ENCODE results near the gene CCNK.

CCNK gene

DNA sequence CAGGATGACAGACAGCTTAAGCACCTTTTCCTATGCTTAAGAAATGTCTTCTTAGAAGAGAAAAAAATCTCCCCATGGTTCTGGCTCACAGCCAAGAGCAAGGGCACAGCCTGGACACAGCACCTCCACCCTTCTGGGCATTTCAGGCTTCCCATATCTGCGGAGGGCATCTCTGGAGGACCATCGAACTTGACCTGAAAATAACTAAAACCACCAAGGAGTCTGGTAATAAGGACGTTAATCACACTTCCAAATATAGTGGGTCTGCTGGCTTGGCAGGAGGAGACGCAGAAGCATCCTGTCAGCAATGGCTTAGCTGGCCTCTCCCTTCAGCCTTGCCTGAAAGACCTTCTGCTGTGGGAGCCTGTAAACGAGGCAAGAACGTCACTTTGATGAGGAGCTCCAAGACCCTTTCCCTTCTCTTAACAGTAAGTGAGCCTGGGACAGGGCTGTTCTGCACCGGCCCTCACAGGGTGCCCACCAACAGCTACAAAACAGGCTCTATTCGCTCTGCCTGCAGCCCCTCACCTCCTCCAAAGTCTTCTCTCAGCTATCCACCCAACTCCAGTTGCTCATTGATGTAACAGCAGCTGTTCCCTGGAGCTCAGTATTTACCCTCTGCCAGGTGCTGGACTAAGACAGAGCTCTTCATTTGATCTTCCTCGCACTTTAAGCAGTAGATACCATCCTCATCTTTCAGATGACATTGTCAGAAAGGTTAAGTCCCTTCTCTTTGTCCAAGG, 13.7 kb upstream of the CCNK start:
- DNase-seq = no peak

GRCh38 chr14:99468081-99468480, 13.1 kb upstream of the CCNK start:
- DNase-seq = no peak

DNA sequence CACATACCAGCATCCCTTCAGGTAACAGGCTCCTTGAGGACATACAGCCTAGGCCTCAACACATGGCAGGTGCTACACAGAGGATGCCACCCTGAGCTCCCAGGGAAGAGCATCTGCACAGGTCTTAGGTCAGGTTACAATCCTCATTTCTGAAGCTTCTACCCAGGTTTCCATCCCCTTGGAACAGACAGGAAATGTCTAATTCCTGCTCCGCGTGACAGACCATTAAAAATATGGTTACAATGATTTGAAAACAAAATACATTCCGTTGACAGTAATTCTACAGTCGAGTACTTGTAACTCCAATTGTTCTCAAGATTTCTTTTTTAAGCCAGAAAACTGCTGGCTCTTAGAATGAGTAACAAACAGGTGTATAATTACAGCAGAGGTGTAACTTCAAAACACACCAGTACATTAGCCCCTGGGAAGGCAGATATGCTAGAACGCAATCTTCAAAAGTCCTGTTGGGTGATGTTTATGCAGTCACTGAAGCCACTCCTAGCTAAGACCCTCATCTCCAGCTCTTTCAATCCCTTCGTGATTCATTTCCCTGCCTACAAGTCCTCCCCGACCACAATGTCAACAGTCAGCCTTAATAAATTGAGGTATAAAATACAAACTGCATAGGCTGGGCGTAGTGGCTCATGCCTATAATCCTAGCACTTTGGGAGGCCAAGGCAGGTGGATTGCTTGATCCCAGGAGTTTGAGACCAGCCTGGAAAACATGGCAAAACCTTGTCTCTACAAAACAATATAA, 12.2 kb upstream of the CCNK start:
- DNase-seq = no peak

DNA sequence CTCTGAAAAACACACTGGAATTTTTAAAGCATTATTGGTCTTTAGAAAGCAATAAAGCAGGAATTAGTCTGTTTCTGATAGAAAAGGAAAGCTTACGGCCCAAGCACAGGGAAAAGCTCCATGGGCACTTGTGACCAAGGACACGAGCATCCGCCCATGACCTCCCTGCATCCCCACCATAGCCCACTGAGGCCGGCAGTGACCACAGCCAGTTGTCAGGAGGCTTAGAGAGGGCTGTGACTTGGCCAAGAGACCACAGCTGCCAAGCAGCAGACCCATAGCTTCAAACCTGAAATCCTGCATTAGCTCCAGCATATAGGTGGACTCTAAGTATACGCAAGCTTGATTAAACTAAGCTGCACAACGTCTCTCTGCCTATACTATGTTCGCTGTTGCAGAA, 9.5 kb upstream of the CCNK start:
- DNase-seq = no peak

- no peak for DNase-seq
Measured at GRCh38 chr14:99472937-99473336, 8.3 kb upstream of the CCNK start.

GRCh38 chr14:99473458-99473857, 7.8 kb upstream of the CCNK start:
- DNase-seq = no peak

DNA sequence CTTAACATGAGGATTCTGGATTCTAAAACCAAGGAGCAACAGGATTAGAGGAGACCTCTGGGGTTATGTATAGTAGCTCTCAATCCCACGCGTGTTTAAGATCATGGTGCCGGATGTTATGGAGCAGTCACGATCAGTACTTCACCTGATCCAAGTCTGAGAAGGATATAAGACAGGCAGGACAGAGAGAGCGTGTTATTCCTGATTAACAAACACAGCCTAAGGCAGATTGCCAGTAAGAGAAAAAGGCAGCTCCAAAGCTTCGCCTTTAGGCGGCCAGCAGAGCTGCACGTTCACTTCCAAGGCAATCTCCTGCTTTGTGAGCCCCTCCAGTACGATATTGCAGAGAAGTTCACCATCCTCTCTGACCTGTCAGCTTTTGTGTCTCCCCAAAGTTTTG, 6.0 kb upstream of the CCNK start:
- DNase-seq = peak; percentile 62

- DNase-seq = no peak
Measured at GRCh38 chr14:99475660-99476059, 5.5 kb upstream of the CCNK start.

DNA sequence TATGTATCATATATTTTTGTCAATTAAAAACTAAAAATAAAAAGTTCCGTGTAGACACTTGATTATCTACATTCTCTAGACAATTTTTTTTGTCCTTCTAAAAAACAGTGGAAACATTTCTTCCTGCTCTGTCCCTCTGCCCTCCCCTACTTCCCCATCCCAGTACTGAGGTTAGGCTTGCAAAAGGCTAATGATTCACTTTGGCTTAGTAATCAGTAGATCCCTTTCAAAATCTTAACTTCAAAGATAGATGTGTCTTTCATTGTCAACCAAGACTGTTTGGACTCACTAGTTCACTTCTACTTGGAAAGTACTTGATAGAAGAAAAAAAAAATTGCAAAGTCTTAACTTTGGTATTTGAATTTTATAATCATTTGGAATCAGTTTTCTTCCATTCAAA, 4.3 kb upstream of the CCNK start:
- DNase-seq = no peak

GRCh38 chr14:99478128-99478527, 3.1 kb upstream of the CCNK start:
- no peak for DNase-seq

DNA sequence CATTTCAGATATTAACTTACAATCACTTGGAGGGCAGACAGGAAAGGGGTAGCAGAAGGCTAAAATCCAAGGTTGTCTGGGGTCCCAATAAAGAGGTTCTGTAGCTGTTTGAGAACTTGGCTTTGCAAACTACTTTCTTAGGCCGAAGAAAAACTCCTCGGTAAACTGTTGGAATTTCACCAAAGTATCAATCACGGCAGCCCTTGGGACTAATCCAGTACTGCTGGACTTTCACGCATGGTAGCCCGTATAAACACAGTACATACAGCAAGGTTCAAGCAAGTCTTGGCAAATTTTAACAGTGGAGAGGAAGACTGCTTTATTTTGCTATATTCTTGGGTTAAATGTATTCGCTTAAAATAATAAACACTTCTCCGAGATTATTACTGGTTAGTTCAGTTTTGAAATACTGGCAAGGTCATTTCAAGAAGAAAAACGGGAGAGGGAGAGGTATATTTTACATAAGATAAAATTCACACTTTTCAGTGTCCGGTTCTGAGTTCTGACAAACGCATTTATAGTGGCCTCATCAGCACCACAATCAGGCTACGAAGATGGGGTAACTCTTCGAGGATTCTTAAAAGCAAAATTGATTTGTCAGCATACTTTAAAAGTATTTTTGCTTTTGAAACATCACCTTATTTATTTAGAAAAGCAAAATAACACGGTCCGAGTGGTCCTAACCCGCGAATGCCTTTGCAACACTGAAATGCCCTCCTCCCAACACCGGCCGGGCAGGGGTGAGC, 1.9 kb upstream of the CCNK start:
- DNase-seq = no peak

- peak; percentile 71 for DNase-seq
Measured at GRCh38 chr14:99479906-99480869, 1.0 kb upstream of the CCNK start, which contains the start of gene SETD3. Gene SETD3 (minus strand): TSS chr14:99480859. CDS start chr14:99465805, 15,054 bp downstream.

GRCh38 chr14:99481745-99482099, 513 bp downstream of the CCNK start:
- no peak for DNase-seq

DNA sequence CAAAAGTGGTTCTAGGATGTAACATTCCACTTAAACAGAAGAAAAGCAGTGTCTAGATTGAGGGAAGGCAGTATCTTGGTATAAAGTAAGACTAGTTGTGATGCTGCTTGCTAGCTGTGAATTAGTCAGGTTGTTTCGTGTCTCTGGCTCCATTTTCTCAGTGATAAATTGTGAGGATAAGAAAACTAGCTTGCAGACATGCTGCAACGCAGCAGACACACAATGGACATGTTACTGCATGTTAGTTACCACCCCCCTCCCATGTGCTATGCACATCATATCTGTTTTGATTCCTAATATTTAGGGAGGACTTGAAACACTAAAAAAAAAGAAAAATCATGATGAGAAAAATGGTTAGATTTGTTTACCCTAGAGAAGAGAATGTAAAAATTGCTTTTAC, 2.9 kb downstream of the CCNK start:
- DNase-seq = no peak

GRCh38 chr14:99497341-99497740, 16.1 kb downstream of the CCNK start:
- no peak for DNase-seq

DNA sequence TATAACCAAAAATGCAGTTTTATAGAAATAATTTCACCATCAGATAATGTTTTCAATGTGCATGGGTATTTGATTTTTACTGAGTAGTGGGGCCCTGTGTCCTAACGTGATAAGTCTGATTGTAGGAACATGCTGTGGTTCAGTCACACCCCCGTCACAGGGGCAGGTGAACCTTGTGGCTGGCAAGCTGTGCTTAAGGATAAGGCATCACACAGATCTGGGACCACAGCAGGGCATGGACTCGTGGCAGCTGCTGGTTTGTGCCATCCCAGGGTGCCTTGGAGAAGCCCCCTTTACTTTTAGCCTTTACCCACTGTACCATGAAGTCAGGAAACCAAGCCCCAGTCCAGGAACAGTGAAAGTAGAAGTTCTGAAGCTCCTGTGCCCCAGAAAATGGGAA, 16.7 kb downstream of the CCNK start:
- no peak for DNase-seq

GRCh38 chr14:99502989-99503421, 21.8 kb downstream of the CCNK start:
- DNase-seq = peak; percentile 54

GRCh38 chr14:99503848-99504453, 22.7 kb downstream of the CCNK start:
- no peak for DNase-seq

- DNase-seq = no peak
Measured at GRCh38 chr14:99505089-99505488, 23.9 kb downstream of the CCNK start.

DNA sequence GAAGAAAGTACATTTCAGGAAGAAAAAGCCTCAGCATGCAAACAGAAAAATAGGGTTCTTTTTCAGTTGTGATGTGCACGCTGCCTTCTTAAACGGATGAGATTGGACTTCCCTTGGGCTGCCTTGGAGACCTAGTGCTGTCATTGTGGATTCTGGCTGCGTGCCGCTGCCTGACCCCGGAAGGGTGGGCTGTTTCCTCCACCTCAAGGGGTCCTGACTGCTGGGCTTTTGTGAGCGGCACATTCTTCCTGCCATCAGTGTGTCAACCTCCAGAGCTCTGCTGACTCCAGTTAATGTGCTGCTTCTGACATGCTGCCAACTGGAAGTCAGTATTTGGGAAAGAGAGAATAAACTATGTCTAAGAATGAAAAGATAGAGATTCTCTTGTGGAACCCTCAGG, 25.1 kb downstream of the CCNK start:
- DNase-seq = no peak

DNA sequence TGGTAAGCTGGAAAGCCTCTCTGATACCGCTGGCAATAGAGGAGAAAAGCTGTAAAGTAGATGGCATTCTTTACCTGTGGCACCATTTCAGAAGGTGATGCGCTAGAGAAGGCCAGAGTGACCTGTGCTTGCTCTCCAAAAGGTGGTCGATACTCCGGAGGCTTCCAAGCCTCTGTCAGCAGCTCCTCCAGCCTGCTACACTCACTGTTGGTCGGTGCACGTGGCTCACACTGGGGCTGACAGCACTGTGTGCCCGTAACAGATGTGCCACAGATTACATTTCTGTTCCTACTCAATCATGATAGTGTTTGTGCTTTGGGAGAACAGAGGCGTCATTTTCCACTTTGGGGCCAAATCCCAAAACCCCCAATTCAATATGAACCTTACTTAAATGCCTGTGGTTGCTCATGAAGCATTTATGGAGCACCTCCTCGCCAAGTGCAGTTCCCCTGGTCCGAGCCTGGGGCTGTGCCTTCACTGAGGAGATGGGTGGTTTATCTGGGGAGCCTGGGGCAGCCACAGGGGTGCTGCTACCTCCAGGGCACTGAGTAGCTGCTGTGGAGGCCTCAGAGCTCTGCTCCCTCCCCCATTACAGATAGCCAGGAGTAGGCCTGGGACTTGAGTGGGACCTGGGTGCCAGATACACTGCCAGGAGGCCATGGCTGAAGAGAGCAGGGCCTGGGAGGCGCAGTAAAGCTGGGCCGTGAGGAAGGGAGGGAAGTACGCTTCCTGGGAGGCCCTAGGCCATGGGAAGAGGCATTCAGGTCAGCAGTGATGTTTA, 26.8 kb downstream of the CCNK start:
- no peak for DNase-seq
